CD14-positive monocyte (primary cell): ENCODE results near the gene NPM3. TPM values are rescaled to one million over a fixed set of nuclear protein-coding genes. Genes with fewer than 3 reads are reported as not detected.

ENCODE experiments used
- DNase-seq, 3 donors: peaks; one replicate each; pipeline ENCODE4 v3.0.0-alpha.2; 2011 to 2022
- H2AFZ ChIP-seq: 2 replicates; pipeline ENCODE4 v1.6.0; 2012; ENCODE audit warnings: mild to moderate bottlenecking, low read depth, low read length, inconsistent platforms; ENCODE audit not compliant: insufficient read depth, poor library complexity, severe bottlenecking
- H3K27ac ChIP-seq, 2 donors: 1 replicate in 1 of 2; 2 replicates in 1 of 2; pipeline ENCODE4 v1.5.1; 2012 to 2013; ENCODE audit warnings: low read length in 2 of 2, control low read depth in 1 of 2, inconsistent platforms in 1 of 2, low read depth in 1 of 2, mild to moderate bottlenecking in 1 of 2
- H3K27me3 ChIP-seq, 2 donors: one replicate each; pipeline versions ENCODE4 v1.6.0 to v1.6.1; 2011 to 2013; ENCODE audit warnings: low read length in 2 of 2; ENCODE audit not compliant: control insufficient read depth in 2 of 2, insufficient read depth in 2 of 2
- H3K36me3 ChIP-seq, 2 donors: replicated peaks in 1 of 2; 1 replicate in 1 of 2; 2 replicates in 1 of 2; pipeline versions ENCODE4 v1.5.1 to v1.6.1; 2012 to 2013; ENCODE audit warnings: low read length in 2 of 2, control low read depth in 1 of 2, inconsistent platforms in 1 of 2, mild to moderate bottlenecking in 1 of 2; ENCODE audit not compliant: insufficient read depth in 2 of 2, control insufficient read depth in 1 of 2
- H3K4me1 ChIP-seq, 2 donors: 1 replicate in 1 of 2; 2 replicates in 1 of 2; pipeline versions ENCODE4 v1.5.1 to v1.6.1; 2012 to 2013; ENCODE audit warnings: low read length in 2 of 2, control low read depth in 1 of 2, inconsistent platforms in 1 of 2, mild to moderate bottlenecking in 1 of 2, moderate library complexity in 1 of 2; ENCODE audit not compliant: insufficient read depth in 2 of 2, control insufficient read depth in 1 of 2
- H3K4me2 ChIP-seq: replicated peaks from 2 replicates; pipeline ENCODE3; 2012; ENCODE audit warnings: low read length, moderate library complexity, mild to moderate bottlenecking; ENCODE audit not compliant: poor library complexity, severe bottlenecking; ENCODE audit errors: extremely low read depth
- H3K4me3 ChIP-seq, 3 experiments: fragments of 200-600 bp in 1 of 3; sonication (generic) in 1 of 3; replicated peaks in 1 of 3; 1 replicate in 2 of 3; 2 replicates in 1 of 3; pipeline ENCODE4 v1.5.1; 2011 to 2013; ENCODE audit warnings: low read length in 3 of 3, mild to moderate bottlenecking in 3 of 3, control low read depth in 2 of 3, low read depth in 2 of 3, inconsistent platforms in 1 of 3, moderate library complexity in 1 of 3
- H3K79me2 ChIP-seq: 2 replicates; pipeline ENCODE4 v1.6.0; 2012; ENCODE audit warnings: mild to moderate bottlenecking, control low read depth, inconsistent platforms, low read length, moderate library complexity; ENCODE audit not compliant: insufficient read depth
- H3K9ac ChIP-seq: 2 replicates; pipeline ENCODE4 v1.6.0; 2017; ENCODE audit warnings: low read length, mild to moderate bottlenecking; ENCODE audit not compliant: insufficient read depth, poor library complexity, severe bottlenecking
- H3K9me3 ChIP-seq, 2 donors: replicated peaks in 1 of 2; 1 replicate in 1 of 2; 2 replicates in 1 of 2; pipeline versions ENCODE4 v1.5.1 to v1.6.1; 2012 to 2013; ENCODE audit warnings: low read length in 2 of 2, control low read depth in 1 of 2; ENCODE audit not compliant: control insufficient read depth in 1 of 2, insufficient read depth in 1 of 2
- H4K20me1 ChIP-seq: 2 replicates; pipeline ENCODE4 v1.6.0; 2012; ENCODE audit warnings: mild to moderate bottlenecking, low read length, control low read depth, moderate library complexity; ENCODE audit not compliant: insufficient read depth
- H3K27ac Mint-ChIP-seq, 7 donors: one replicate each; pipeline ENCODE4 v1.8.0; 2020; ENCODE audit warnings: mild to moderate bottlenecking in 7 of 7, mixed read lengths in 7 of 7, moderate library complexity in 6 of 7, inconsistent platforms in 2 of 7
- H3K27me3 Mint-ChIP-seq, 3 donors: one replicate each; pipeline ENCODE4 v1.8.0; 2021 to 2022; ENCODE audit warnings: low read depth in 3 of 3, mild to moderate bottlenecking in 3 of 3, mixed read lengths in 3 of 3, moderate library complexity in 3 of 3, inconsistent platforms in 1 of 3
- H3K36me3 Mint-ChIP-seq, 2 donors: one replicate each; pipeline ENCODE4 v1.8.0; 2020; ENCODE audit warnings: mixed read lengths in 2 of 2, inconsistent platforms in 1 of 2, mild to moderate bottlenecking in 1 of 2
- H3K4me1 Mint-ChIP-seq: one replicate; pipeline ENCODE4 v1.8.0; 2020; ENCODE audit warnings: mild to moderate bottlenecking, mixed read lengths
- H3K4me3 Mint-ChIP-seq, 2 donors: one replicate each; pipeline ENCODE4 v1.8.0; 2020; ENCODE audit warnings: mild to moderate bottlenecking in 2 of 2, mixed read lengths in 2 of 2, moderate library complexity in 1 of 2
- H3K9me3 Mint-ChIP-seq, 7 donors: one replicate each; pipeline ENCODE4 v1.8.0; 2020 to 2022; ENCODE audit warnings: mixed read lengths in 7 of 7, mild to moderate bottlenecking in 6 of 7, moderate library complexity in 6 of 7, inconsistent platforms in 2 of 7
- WGBS: methylation state at CpG from one replicate; pipeline ENCODE4 v1.1.5; 2013; ENCODE audit warnings: missing lambda C conversion rate; ENCODE audit not compliant: insufficient coverage; 5-methylcytosine and 5-hydroxymethylcytosine counted together
- intact Hi-C, 2 donors: fragments of 100-400 bp; cut with micrococcal nuclease; formaldehyde crosslinking; loops; one replicate each; pipeline versions ENCODE4 v1.15.0 to v1.15.1; 2023
- polyA plus RNA-seq, 3 donors: library from polyadenylated mRNA; depleted of rRNA in 1 of 3; unstranded in 2 of 3; stranded (reverse) in 1 of 3; fragments of 300-500 nt in 2 of 3; fragments of >200 nt in 1 of 3; fragmentation: Illumina TruSeq in 2 of 3; gene quantifications; 1 replicate in 2 of 3; 2 replicates in 1 of 3; pipeline ENCODE4 v1.2.3, GENCODE V29; 2012 to 2021
- TF ChIP-seq, protein P1 (sequence below): fragments of 200-600 bp; IDR thresholded peaks from one replicate; pipeline ENCODE4 v1.8.0; 2022; ENCODE audit warnings: antibody characterized with exemption, mild to moderate bottlenecking

The NPM3 gene
- polyA plus RNA-seq, 3 donors: 1.2 to 8.1 (median 3.8) TPM

DNA sequence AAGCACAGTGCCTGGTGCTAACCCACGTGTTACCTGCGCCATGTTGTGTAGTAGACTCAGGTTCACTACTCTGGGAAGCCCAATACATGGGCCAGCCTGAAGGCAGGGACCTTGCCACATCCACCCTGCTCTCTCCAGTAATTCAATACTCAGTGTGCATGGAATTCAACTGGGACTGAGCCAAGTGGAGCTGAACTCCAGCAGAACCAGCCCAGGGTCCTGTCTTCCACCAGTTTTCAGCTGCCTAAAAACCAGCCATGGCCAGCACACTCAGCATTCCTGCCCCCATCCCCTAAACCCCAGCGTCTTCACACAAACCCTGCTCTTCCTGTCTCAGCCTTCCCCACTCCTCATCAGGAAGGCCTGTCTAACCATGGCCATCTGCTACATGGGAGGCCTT, 22.7 kb downstream of the NPM3 start:
- WGBS: 89% methylated on average over 3 of the region's 3 CpGs
- Mint-ChIP-seq H3K4me3 (no peak overlapping the region), H3K27ac (peak overlapping the region in 1 of 7 donors; percentile 64), H3K27me3 (peaks cover 7 to 34% (median 12%) of the 10 kb centered on the region in 3 donors), H3K9me3 (peaks cover 0 to 5% (median 0%) of the 10 kb centered on the region in 7 donors), H3K4me1 (no peaks in the 10 kb centered on the region), H3K36me3 (no peaks in the 10 kb centered on the region)
- H3K9ac ChIP-seq: no peak overlapping the region
- H3K79me2 ChIP-seq: no peaks in the 10 kb centered on the region
- no peak for DNase-seq
- intact Hi-C loops: no loop called here
- H3K4me1 ChIP-seq: no peaks in the 10 kb centered on the region
- H3K27ac ChIP-seq: no peak overlapping the region
- no peaks in the 10 kb centered on the region for H3K9me3 ChIP-seq
- no peaks in the 10 kb centered on the region for H4K20me1 ChIP-seq
- H3K4me2 ChIP-seq: no peak overlapping the region
- H3K27me3 ChIP-seq: no peaks in the 10 kb centered on the region
- H3K4me3 ChIP-seq: no peak overlapping the region
- H2AFZ ChIP-seq: no peak overlapping the region
- H3K36me3 ChIP-seq: no peaks in the 10 kb centered on the region
- TF ChIP-seq, protein P1, sequence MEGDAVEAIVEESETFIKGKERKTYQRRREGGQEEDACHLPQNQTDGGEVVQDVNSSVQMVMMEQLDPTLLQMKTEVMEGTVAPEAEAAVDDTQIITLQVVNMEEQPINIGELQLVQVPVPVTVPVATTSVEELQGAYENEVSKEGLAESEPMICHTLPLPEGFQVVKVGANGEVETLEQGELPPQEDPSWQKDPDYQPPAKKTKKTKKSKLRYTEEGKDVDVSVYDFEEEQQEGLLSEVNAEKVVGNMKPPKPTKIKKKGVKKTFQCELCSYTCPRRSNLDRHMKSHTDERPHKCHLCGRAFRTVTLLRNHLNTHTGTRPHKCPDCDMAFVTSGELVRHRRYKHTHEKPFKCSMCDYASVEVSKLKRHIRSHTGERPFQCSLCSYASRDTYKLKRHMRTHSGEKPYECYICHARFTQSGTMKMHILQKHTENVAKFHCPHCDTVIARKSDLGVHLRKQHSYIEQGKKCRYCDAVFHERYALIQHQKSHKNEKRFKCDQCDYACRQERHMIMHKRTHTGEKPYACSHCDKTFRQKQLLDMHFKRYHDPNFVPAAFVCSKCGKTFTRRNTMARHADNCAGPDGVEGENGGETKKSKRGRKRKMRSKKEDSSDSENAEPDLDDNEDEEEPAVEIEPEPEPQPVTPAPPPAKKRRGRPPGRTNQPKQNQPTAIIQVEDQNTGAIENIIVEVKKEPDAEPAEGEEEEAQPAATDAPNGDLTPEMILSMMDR: no peak

DNA sequence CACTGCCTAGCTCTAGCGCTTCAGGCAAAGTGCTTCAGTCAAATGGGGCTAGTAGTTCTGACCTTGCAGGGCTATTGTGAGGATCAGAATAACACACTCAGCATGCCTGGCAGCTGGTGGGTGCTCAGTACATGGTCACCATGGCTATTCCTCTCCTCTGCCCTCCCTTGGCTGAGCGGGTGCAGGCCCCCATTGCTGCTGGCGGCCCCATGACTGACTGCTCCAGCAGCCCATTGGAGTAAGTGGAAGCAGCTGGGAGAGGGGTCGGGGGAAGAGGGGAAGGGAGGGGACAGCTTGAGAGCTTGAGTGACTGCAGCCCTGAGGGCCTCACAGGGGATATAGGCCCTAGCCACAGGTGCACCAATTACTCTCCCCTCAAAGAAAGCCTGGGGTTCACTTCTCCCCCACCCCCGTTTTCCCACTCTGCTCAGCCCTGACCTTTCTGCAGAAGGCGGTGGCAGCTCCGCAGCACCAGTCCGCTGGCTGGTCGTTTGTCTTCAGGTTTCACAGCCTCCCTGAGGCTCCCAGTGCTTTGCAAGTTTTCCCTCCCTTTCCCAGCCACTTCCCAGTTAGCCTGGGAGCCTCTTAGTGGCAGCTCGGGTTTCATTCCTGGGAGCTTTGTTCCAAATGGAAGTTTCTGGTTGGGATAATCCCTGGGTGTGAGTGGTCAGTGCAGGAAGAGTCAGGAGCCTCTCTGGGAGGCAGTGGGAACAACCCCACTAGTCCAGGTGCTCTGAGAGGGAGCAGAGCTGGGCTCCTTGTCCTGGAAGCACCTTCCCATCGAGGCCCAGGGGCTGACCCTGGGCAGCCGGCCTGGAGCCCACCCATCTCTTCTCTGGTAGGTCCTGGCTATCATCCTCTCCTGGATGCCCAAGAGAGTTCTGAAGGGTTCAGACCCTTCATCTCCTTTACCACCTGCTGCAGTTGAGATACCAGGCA, 23.7 kb downstream of the NPM3 start:
- H3K4me3 Mint-ChIP-seq: no peak overlapping the region
- no peaks in the 10 kb centered on the region for H4K20me1 ChIP-seq
- no peak overlapping the region for H2AFZ ChIP-seq

More for the DNA sequence above, 23.7 kb downstream of the NPM3 start:
- H3K4me1 Mint-ChIP-seq: no peaks in the 10 kb centered on the region
- intact Hi-C loops: no loop called here
- H3K27ac ChIP-seq: no peak overlapping the region
- no peaks in the 10 kb centered on the region for H3K36me3 Mint-ChIP-seq
- 82% methylated on average over 8 of the region's 12 CpGs for WGBS
- H3K36me3 ChIP-seq: no peaks in the 10 kb centered on the region
- H3K27me3 ChIP-seq: no peaks in the 10 kb centered on the region
- peaks cover 0 to 5% (median 0%) of the 10 kb centered on the region in 7 donors for H3K9me3 Mint-ChIP-seq
- no peak overlapping the region for H3K9ac ChIP-seq
- no peaks in the 10 kb centered on the region for H3K4me1 ChIP-seq
- no peaks in the 10 kb centered on the region for H3K79me2 ChIP-seq
- DNase-seq: no peak
- H3K9me3 ChIP-seq: no peaks in the 10 kb centered on the region
- peaks cover 8 to 35% (median 19%) of the 10 kb centered on the region in 3 donors for H3K27me3 Mint-ChIP-seq
- TF ChIP-seq, protein P1: no peak
- no peak overlapping the region for H3K4me2 ChIP-seq
- no peak overlapping the region for H3K27ac Mint-ChIP-seq
- no peak overlapping the region for H3K4me3 ChIP-seq
